Neural cell (in vitro differentiated cells): ENCODE measurements around the gene UBE2I.

Experiments
- EP300 ChIP-seq: fragments of 450-650 bp; conservative IDR thresholded peaks from 2 replicates; pipeline ENCODE4 v1.6.1; 2014; ENCODE audit warnings: antibody characterized with exemption, mild to moderate bottlenecking, moderate library complexity; ENCODE audit not compliant: poor library complexity, severe bottlenecking
- EZH2 ChIP-seq: fragments of 200-600, 300-800 bp; shearing (Covaris generic), sonication (generic); IDR thresholded peaks from 2 replicates; pipeline ENCODE4 v1.6.1; 2014; ENCODE audit warnings: antibody characterized with exemption, low read length, borderline replicate concordance, mild to moderate bottlenecking; ENCODE audit not compliant: insufficient read depth, poor library complexity, severe bottlenecking
- MXI1 ChIP-seq: fragments of 450-650 bp; conservative IDR thresholded peaks from 2 replicates; pipeline ENCODE4 v1.6.1; 2014; ENCODE audit warnings: antibody characterized with exemption, mild to moderate bottlenecking; ENCODE audit not compliant: poor library complexity, severe bottlenecking
- POLR2AphosphoS5 ChIP-seq: IDR thresholded peaks from 2 replicates; pipeline ENCODE4 v1.6.1; 2012
- RAD21 ChIP-seq: fragments of 450-650 bp; conservative IDR thresholded peaks from 2 replicates; pipeline ENCODE4 v1.6.1; 2014; ENCODE audit warnings: antibody characterized with exemption, mild to moderate bottlenecking, moderate library complexity
- REST ChIP-seq: IDR thresholded peaks from 2 replicates; pipeline ENCODE4 v1.6.1; 2012; ENCODE audit warnings: borderline replicate concordance
- SMC3 ChIP-seq: fragments of 450-650 bp; conservative IDR thresholded peaks from 2 replicates; pipeline ENCODE4 v1.6.1; 2014; ENCODE audit warnings: antibody characterized with exemption, mild to moderate bottlenecking, moderate library complexity; ENCODE audit not compliant: poor library complexity
- TAF1 ChIP-seq: IDR thresholded peaks from 2 replicates; pipeline ENCODE4 v1.6.1; 2012; ENCODE audit warnings: low read depth
- TF ChIP-seq, protein P1 (sequence below): fragments of 450-650 bp; IDR thresholded peaks from 2 replicates; pipeline ENCODE4 v1.5.1; 2014; ENCODE audit warnings: antibody characterized with exemption, mild to moderate bottlenecking, moderate library complexity; ENCODE audit not compliant: poor library complexity, severe bottlenecking

- no peak for TF ChIP-seq POLR2AphosphoS5
- TF ChIP-seq MXI1, result peak; percentile 64
- TF ChIP-seq, protein P1, sequence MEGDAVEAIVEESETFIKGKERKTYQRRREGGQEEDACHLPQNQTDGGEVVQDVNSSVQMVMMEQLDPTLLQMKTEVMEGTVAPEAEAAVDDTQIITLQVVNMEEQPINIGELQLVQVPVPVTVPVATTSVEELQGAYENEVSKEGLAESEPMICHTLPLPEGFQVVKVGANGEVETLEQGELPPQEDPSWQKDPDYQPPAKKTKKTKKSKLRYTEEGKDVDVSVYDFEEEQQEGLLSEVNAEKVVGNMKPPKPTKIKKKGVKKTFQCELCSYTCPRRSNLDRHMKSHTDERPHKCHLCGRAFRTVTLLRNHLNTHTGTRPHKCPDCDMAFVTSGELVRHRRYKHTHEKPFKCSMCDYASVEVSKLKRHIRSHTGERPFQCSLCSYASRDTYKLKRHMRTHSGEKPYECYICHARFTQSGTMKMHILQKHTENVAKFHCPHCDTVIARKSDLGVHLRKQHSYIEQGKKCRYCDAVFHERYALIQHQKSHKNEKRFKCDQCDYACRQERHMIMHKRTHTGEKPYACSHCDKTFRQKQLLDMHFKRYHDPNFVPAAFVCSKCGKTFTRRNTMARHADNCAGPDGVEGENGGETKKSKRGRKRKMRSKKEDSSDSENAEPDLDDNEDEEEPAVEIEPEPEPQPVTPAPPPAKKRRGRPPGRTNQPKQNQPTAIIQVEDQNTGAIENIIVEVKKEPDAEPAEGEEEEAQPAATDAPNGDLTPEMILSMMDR, result no peak
- TF ChIP-seq REST, result no peak
- TF ChIP-seq EZH2, result no peak
- TF ChIP-seq SMC3, result no peak
- TF ChIP-seq EP300, result no peak
- no peak for TF ChIP-seq TAF1
- no peak for TF ChIP-seq RAD21
These were observed 724 bp downstream of the UBE2I start for GRCh38 chr16:1309888-1310831.
